Brain microvascular endothelial cell (primary cell): ENCODE results near the gene CAPN11.

Experiments used
- DNase-seq: peaks from one replicate; pipeline ENCODE4 v3.0.0-alpha.2; 2020
- H3K27ac ChIP-seq: fragments of 250-450 bp; sonication (Bioruptor Pico); 2 replicates; pipeline ENCODE4 v1.5.1; 2020; ENCODE audit warnings: mild to moderate bottlenecking, moderate library complexity
- H3K27me3 ChIP-seq: fragments of 250-450 bp; sonication (Bioruptor Pico); replicated peaks from 2 replicates; pipeline ENCODE4 v1.5.1; 2020; ENCODE audit warnings: mild to moderate bottlenecking
- H3K36me3 ChIP-seq: fragments of 250-450 bp; sonication (Bioruptor Pico); replicated peaks from 2 replicates; pipeline ENCODE4 v1.5.1; 2020; ENCODE audit warnings: mild to moderate bottlenecking
- H3K4me3 ChIP-seq: 2 replicates; pipeline ENCODE4 v1.5.1; 2011; ENCODE audit warnings: low read depth, mild to moderate bottlenecking, control low read depth, low read length, moderate library complexity
- in situ Hi-C: cut with HindIII; loops from 2 replicates; pipeline ENCODE4 v1.10.0; 2017; ENCODE audit warnings: low sequenced_read_pairs, low pct_ligation_motif_present
- TF ChIP-seq, protein P1 (sequence below): IDR thresholded peaks from 2 replicates; pipeline ENCODE4 v1.5.1; 2011; ENCODE audit warnings: low read depth, mild to moderate bottlenecking, moderate library complexity, low read length, control low read depth, inconsistent platforms; ENCODE audit errors: missing control alignments

The CAPN11 gene

DNA sequence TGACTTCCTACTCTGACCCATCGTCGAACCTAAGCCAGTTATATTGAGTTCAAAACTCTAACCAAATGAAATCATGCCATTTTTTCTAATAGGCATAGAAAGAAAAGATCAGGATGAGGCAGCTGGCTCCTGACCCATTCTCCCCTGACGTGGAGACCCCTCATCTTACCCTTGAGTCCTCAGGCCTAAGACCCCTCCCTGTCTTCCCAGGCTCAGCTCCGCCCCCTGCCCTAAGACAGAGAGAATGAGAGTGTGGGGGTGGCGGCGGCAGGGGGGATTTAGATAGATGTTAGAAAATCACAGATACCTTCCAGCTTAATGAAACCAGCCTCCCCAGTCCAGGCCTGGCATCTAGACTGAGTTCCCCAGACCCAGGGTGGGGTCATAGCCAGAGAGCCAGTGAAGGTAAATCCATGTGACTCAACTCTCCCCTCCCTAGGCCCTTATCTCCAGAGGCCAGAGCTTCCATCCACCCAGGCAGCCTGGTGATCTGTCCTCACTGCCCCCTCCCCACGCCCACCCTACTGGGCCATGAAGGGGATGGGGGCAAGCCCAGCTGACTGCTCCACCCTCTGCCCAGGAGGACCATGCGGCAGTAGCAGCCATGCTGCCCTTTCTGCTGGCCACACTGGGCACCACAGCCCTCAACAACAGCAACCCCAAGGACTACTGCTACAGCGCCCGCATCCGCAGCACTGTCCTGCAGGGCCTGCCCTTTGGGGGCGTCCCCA is 24.5 kb upstream of the CAPN11 start:
- peaks cover 19% of the 10 kb centered on the region for H3K36me3 ChIP-seq
- DNase-seq = no peak
- in situ Hi-C loops = no loop called here
- no peaks in the 10 kb centered on the region for H3K27me3 ChIP-seq
- no peak overlapping the region for H3K27ac ChIP-seq
- TF ChIP-seq, protein P1, sequence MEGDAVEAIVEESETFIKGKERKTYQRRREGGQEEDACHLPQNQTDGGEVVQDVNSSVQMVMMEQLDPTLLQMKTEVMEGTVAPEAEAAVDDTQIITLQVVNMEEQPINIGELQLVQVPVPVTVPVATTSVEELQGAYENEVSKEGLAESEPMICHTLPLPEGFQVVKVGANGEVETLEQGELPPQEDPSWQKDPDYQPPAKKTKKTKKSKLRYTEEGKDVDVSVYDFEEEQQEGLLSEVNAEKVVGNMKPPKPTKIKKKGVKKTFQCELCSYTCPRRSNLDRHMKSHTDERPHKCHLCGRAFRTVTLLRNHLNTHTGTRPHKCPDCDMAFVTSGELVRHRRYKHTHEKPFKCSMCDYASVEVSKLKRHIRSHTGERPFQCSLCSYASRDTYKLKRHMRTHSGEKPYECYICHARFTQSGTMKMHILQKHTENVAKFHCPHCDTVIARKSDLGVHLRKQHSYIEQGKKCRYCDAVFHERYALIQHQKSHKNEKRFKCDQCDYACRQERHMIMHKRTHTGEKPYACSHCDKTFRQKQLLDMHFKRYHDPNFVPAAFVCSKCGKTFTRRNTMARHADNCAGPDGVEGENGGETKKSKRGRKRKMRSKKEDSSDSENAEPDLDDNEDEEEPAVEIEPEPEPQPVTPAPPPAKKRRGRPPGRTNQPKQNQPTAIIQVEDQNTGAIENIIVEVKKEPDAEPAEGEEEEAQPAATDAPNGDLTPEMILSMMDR = no peak
- no peak overlapping the region for H3K4me3 ChIP-seq

DNA sequence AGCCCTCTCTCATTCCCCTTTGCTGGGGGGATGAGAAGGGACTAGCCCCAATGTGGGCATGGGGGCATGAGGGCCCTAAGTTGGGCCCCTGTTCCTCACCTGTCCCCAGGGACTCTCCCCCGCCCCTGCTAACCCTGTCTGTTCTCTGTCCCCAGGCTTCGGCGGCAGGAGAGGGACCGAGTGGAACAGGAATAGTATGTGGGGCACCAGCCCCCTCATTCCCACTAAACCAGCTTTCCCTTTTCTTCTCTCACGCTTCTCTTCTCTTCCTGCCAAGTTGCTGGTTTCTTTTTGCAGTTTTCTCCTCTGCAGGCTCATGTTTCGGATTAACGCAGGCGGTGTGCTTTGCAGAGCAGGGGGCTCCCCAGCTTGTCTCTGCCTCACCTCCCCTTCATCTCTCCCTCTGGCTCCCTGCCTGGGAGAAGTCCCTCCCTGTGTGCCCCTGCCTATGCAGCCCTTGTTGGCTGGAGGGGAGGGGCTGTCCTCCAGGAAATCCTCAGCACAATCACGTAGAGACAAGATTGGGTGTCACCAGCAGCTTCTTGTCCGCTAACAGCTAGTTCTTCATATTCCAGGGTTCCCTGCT is 23.4 kb upstream of the CAPN11 start:
- no peak overlapping the region for H3K27ac ChIP-seq
- in situ Hi-C loops = no loop called here
- H3K4me3 ChIP-seq = no peak overlapping the region
- TF ChIP-seq, protein P1 = no peak
- H3K27me3 ChIP-seq = no peaks in the 10 kb centered on the region
- H3K36me3 ChIP-seq = peaks cover 30% of the 10 kb centered on the region
- DNase-seq = no peak

DNA sequence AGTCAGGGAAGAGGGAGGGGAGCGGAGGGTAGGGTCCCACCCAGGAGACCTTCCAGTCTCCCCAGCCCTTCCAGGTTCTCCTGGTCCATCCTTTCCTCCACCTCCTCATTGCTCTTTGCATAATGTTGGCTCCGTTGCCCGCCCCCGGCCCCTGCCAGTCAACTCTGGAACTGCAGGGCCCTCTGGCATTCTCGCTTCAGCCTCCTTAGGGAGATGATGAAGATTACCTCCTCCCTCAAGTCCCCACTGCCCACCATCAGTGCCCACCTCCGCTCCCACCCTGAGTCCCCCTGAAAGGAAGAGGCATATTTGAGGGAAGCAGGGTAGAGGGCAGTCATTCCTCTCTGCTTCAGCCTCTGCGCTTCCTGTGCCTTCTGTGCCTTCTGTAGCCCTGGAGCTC is 22.7 kb upstream of the CAPN11 start:
- in situ Hi-C loops = no loop called here
- Histone ChIP-seq H3K36me3 (peaks cover 35% of the 10 kb centered on the region), H3K27me3 (no peaks in the 10 kb centered on the region), H3K27ac (no peak overlapping the region), H3K4me3 (no peak overlapping the region)
- TF ChIP-seq, protein P1 = peak; percentile 30
- DNase-seq = no peak

DNA sequence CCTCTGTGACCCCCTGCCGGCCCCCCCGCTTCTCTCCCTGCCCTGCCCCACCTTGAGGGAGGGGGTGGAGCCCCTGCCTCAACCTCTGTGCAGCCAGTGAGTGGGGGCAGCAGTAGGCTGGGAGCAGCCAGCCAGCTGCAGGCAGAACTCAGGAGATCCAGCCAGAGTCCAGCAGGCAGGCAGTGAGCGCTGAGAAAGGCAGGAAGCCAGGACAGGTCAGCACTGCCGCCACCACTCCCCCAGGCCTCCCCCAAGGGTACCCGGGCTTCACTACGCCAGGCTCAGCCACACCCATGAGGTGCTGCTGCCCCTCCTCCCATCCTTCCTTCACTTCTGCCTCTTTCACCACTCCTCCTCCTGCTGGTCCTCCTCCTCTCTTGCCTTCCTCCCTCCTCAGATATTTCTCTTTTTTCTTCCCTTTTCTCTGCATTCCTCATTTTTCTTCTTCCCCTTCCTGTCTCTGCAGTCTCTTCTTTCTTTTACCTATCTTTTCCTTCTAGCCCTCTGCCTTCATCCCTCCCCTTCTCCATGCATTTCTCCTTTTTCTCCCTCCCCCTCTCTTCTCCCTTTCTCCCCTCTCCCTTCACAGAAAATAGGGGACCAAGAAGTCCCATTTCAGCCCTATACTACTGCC is 19.8 kb upstream of the CAPN11 start:
- H3K27ac ChIP-seq = no peak overlapping the region
- TF ChIP-seq, protein P1 = no peak
- in situ Hi-C loops = no loop called here
- no peak overlapping the region for H3K4me3 ChIP-seq
- DNase-seq = no peak
- H3K27me3 ChIP-seq = no peaks in the 10 kb centered on the region
- peaks cover 37% of the 10 kb centered on the region for H3K36me3 ChIP-seq

DNA sequence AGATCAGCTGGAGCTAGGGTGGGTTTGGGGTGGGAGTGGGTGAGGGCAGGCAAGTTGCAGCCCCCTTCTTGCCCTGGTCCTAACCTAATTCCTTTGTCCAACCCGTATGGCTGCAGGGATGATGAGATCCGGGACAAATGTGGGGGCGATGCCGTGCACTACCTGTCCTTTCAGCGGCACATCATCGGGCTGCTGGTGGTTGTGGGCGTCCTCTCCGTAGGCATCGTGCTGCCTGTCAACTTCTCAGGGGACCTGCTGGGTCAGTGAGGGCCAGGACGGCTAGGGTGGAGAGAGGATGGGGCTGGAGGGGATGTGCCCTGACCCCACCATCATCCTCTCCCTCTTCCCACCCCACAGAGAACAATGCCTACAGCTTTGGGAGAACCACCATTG is 19.3 kb upstream of the CAPN11 start:
- no peak overlapping the region for H3K4me3 ChIP-seq
- TF ChIP-seq, protein P1 = no peak
- in situ Hi-C loops = no loop called here
- DNase-seq = no peak
- H3K27ac ChIP-seq = no peak overlapping the region
- no peaks in the 10 kb centered on the region for H3K27me3 ChIP-seq
- peaks cover 37% of the 10 kb centered on the region for H3K36me3 ChIP-seq

DNA sequence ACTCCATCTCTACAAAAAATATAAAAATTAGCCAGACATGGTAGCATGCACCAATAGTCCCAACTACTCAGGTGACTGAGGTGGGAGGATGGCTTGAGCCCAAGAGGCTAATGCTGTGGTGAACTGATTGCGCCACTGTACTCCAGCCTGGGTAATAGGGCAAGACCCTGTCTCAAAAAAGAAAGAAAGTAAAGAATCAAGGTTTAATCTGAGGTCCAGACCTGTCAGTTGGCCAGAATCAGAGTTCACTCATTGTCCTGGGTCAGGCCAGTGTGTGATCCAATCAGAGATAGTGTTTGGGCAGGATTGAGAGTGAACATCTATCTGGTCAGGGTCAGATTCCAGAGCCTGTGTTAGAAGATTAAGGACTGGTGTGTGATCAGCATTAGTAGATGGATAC is 15.8 kb upstream of the CAPN11 start:
- Histone ChIP-seq H3K36me3 (peaks cover 37% of the 10 kb centered on the region), H3K4me3 (no peak overlapping the region), H3K27ac (no peak overlapping the region), H3K27me3 (no peaks in the 10 kb centered on the region)
- DNase-seq = no peak
- TF ChIP-seq, protein P1 = no peak
- in situ Hi-C loops = no loop called here
